ENCODE results near the gene TXNDC5.

DNA sequence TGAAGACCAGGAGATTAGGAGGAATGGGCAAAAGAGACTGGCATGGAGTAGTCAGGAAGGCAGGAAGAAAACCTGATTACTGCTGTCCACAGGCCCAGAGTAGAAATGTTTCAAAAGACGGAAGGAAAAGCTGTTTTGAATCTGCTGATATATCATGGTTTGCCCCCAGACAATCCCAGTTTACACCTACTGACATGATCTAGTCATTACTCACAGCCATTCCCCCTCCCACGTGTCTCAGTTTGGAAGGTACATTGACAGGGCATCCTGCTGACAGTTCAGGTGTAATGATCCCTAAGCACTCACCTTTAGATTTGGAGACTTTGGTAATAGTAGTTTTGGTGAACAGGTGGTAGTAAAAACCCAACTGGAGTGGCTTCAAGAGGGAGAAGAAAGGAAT, 9.8 kb upstream of the TXNDC5 start:
- TF ChIP-seq POLR2A (IDR thresholded peaks at IDR 0.05): no peak
- TF ChIP-seq, protein P1, sequence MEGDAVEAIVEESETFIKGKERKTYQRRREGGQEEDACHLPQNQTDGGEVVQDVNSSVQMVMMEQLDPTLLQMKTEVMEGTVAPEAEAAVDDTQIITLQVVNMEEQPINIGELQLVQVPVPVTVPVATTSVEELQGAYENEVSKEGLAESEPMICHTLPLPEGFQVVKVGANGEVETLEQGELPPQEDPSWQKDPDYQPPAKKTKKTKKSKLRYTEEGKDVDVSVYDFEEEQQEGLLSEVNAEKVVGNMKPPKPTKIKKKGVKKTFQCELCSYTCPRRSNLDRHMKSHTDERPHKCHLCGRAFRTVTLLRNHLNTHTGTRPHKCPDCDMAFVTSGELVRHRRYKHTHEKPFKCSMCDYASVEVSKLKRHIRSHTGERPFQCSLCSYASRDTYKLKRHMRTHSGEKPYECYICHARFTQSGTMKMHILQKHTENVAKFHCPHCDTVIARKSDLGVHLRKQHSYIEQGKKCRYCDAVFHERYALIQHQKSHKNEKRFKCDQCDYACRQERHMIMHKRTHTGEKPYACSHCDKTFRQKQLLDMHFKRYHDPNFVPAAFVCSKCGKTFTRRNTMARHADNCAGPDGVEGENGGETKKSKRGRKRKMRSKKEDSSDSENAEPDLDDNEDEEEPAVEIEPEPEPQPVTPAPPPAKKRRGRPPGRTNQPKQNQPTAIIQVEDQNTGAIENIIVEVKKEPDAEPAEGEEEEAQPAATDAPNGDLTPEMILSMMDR (IDR thresholded peaks at IDR 0.05): no peak
- TF ChIP-seq EP300 (IDR thresholded peaks at IDR 0.05): no peak
